Astrocyte of the cerebellum (primary cell): ENCODE data around the gene TBC1D9.

Source experiments
- DNase-seq: peaks from one replicate; pipeline ENCODE4 v3.0.0-alpha.2; 2011; ENCODE audit warnings: low read depth
- H3K4me3 ChIP-seq: 2 replicates; pipeline ENCODE4 v1.5.1; 2011; ENCODE audit warnings: mild to moderate bottlenecking, low read depth, low read length, moderate library complexity
- CTCF ChIP-seq: IDR thresholded peaks from 2 replicates; pipeline ENCODE4 v1.5.1; 2012; ENCODE audit warnings: low read length, low read depth, moderate library complexity, mild to moderate bottlenecking; ENCODE audit errors: missing control alignments
- in situ Hi-C: cut with HindIII; loops from 2 replicates; pipeline ENCODE4 v1.10.0; 2017; ENCODE audit warnings: low sequenced_read_pairs

TBC1D9 gene

GRCh38 chr4:140776556-140776955 is 20.4 kb upstream of the TBC1D9 start:
- in situ Hi-C loops: no loop called here

DNA sequence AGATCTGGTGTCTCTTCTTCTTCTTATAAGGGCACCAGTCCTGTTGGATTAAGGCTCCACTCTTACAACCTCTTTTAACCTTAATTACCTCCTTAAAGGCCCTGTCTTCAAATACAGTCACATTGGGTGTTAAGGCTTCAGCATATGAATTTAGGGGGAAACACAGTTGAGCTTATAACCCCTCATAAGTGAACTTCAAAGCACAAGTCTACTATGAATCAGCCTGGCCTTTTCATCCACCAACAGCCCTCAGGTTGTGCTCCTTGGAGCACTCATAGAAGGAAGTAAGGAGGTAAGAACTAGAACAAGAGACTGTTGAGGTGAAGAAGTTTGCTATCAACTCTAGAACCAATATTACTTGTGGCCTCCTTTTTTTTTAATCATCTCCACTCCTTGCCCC is 18.8 kb upstream of the TBC1D9 start:
- no peak for DNase-seq
- in situ Hi-C loops: no loop called here
- no peak overlapping the region for H3K4me3 ChIP-seq
- no peak for TF ChIP-seq CTCF

More at GRCh38 chr4:140776556-140776955, 20.4 kb upstream of the TBC1D9 start:
- no peak for DNase-seq
- no peak overlapping the region for H3K4me3 ChIP-seq
- no peak for TF ChIP-seq CTCF

GRCh38 chr4:140774510-140774909 is 18.3 kb upstream of the TBC1D9 start:
- in situ Hi-C loops: no loop called here
- DNase-seq: no peak
- H3K4me3 ChIP-seq: no peak overlapping the region
- TF ChIP-seq CTCF: no peak

GRCh38 chr4:140769209-140769608 is 13.0 kb upstream of the TBC1D9 start:
- in situ Hi-C loops: no loop called here
- no peak overlapping the region for H3K4me3 ChIP-seq
- no peak for DNase-seq
- no peak for TF ChIP-seq CTCF

- TF ChIP-seq CTCF: no peak
- in situ Hi-C loops: no loop called here
- H3K4me3 ChIP-seq: no peak overlapping the region
- DNase-seq: no peak
Measured at GRCh38 chr4:140764785-140765392, 8.7 kb upstream of the TBC1D9 start.

- in situ Hi-C loops: no loop called here
- no peak for DNase-seq
- TF ChIP-seq CTCF: no peak
- H3K4me3 ChIP-seq: no peak overlapping the region
Measured at GRCh38 chr4:140762202-140762601, 6.0 kb upstream of the TBC1D9 start.

DNA sequence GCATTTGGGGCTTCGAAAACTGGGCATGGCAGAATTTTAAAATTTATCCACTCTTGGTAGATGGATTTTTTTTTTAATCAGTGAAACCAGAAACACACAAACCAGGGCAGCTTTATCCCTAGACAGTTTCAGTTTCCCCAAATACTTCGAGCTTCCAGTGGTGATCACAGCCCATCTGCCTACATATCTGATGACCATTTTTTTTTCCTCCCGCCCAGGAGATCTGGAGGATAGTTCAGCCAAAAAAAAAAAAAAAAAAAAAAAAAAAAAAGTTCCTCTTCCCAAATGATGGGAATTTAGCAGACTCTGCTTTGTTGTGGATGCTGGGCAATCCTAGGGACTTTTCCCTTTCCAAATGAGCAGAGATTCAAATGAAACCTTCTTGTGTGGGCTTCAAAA is 1.0 kb upstream of the TBC1D9 start:
- in situ Hi-C loops: no loop called here
- no peak for DNase-seq
- no peak for TF ChIP-seq CTCF
- peak overlapping the region; percentile 57 for H3K4me3 ChIP-seq
